ENCODE data around the gene PDE9A.

The PDE9A gene

GRCh38 chr21:42646836-42647235, 6.6 kb upstream of the PDE9A start:
- Histone ChIP-seq H3K9me3 (replicated peaks; ENCODE audit: insufficient read depth, low read length) (no peaks in the 10 kb centered on the region), H3K9ac (ENCODE audit: low read length) (no peak overlapping the region), H3F3A (ENCODE audit: insufficient read depth, low read length) (no peaks in the 10 kb centered on the region), H3K27me3 (replicated peaks; ENCODE audit: insufficient read depth, low read length) (peaks cover 99% of the 10 kb centered on the region), H3K4me2 (ENCODE audit: low read depth, low read length) (no peak overlapping the region), H3K36me3 (replicated peaks; ENCODE audit: insufficient read depth, low read length) (no peaks in the 10 kb centered on the region), H3K79me2 (ENCODE audit: low read length) (no peaks in the 10 kb centered on the region), H4K20me1 (ENCODE audit: insufficient read depth, low read length) (no peaks in the 10 kb centered on the region), H3K27ac (ENCODE audit: low read length) (no peak overlapping the region), H2AFZ (ENCODE audit: low read length) (no peak overlapping the region), H3K4me1 (ENCODE audit: low read length) (0 out of 2 replicates have a peak, but pooled peaks cover 5% of the 10 kb centered on the region), H3K9me2 (replicated peaks; ENCODE audit: insufficient read depth, low read length) (no peaks in the 10 kb centered on the region), H3K4me3 (ENCODE audit: low read length) (no peak overlapping the region)
- TF ChIP-seq CTCF (IDR thresholded peaks at IDR 0.05; ENCODE audit: low read length) (no peak), EZH2 (optimal IDR thresholded peaks at IDR 0.05; ENCODE audit: low read depth, low read length) (no peak), EZH2phosphoT487 (IDR thresholded peaks at IDR 0.05; ENCODE audit: low read length) (no peak)
- DNase-seq = no peak

DNA sequence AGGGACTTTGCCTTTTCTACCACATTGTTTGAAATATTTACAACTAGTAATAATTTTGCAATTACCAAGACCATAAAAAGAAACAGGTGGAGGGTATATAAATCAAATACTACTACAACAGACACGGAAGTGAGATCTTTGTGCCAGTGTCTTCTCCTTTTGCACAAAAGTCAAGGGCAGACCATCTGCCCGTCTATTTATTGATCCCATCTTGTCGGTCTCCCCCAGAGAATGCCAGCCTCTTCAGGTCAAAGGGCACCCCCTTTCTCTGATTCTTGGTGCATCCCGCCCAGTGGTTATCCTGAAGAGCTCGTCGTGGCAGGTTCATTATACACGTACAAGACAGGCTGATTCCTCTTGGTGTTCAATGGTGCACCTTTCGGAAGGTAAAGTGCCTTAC, 4.8 kb upstream of the PDE9A start:
- Histone ChIP-seq H3K4me2 (ENCODE audit: low read depth, low read length) (no peak overlapping the region), H2AFZ (ENCODE audit: low read length) (no peak overlapping the region)

GRCh38 chr21:42649122-42650032, 4.0 kb upstream of the PDE9A start:
- TF ChIP-seq EZH2phosphoT487 (IDR thresholded peaks at IDR 0.05; ENCODE audit: low read length) (no peak), CTCF (IDR thresholded peaks at IDR 0.05; ENCODE audit: low read length) (no peak), EZH2 (optimal IDR thresholded peaks at IDR 0.05; ENCODE audit: low read depth, low read length) (no peak)
- H2AFZ ChIP-seq (ENCODE audit: low read length) = no peak overlapping the region
- no peaks in the 10 kb centered on the region for H3K9me2 ChIP-seq (replicated peaks; ENCODE audit: insufficient read depth, low read length)

More for the DNA sequence above, 4.8 kb upstream of the PDE9A start:
- TF ChIP-seq EZH2 (optimal IDR thresholded peaks at IDR 0.05; ENCODE audit: low read depth, low read length) (no peak), EZH2phosphoT487 (IDR thresholded peaks at IDR 0.05; ENCODE audit: low read length) (no peak), CTCF (IDR thresholded peaks at IDR 0.05; ENCODE audit: low read length) (no peak)
- Histone ChIP-seq H3K4me3 (ENCODE audit: low read length) (no peak overlapping the region), H3K27me3 (replicated peaks; ENCODE audit: insufficient read depth, low read length) (peaks cover 96% of the 10 kb centered on the region), H4K20me1 (ENCODE audit: insufficient read depth, low read length) (no peaks in the 10 kb centered on the region), H3K9ac (ENCODE audit: low read length) (no peak overlapping the region), H3K27ac (ENCODE audit: low read length) (no peak overlapping the region), H3K79me2 (ENCODE audit: low read length) (no peaks in the 10 kb centered on the region), H3K4me1 (ENCODE audit: low read length) (0 out of 2 replicates have a peak, but pooled peaks cover 5% of the 10 kb centered on the region), H3F3A (ENCODE audit: insufficient read depth, low read length) (no peaks in the 10 kb centered on the region), H3K9me2 (replicated peaks; ENCODE audit: insufficient read depth, low read length) (no peaks in the 10 kb centered on the region), H3K36me3 (replicated peaks; ENCODE audit: insufficient read depth, low read length) (no peaks in the 10 kb centered on the region), H3K9me3 (replicated peaks; ENCODE audit: insufficient read depth, low read length) (no peaks in the 10 kb centered on the region)
- DNase-seq = no peak

More at GRCh38 chr21:42649122-42650032, 4.0 kb upstream of the PDE9A start:
- Histone ChIP-seq H3K4me3 (ENCODE audit: low read length) (no peak overlapping the region), H3K79me2 (ENCODE audit: low read length) (no peaks in the 10 kb centered on the region), H3K27ac (ENCODE audit: low read length) (no peak overlapping the region), H3K9me3 (replicated peaks; ENCODE audit: insufficient read depth, low read length) (no peaks in the 10 kb centered on the region), H4K20me1 (ENCODE audit: insufficient read depth, low read length) (no peaks in the 10 kb centered on the region), H3K4me1 (ENCODE audit: low read length) (0 out of 2 replicates have a peak, but pooled peaks cover 5% of the 10 kb centered on the region), H3K36me3 (replicated peaks; ENCODE audit: insufficient read depth, low read length) (no peaks in the 10 kb centered on the region), H3K27me3 (replicated peaks; ENCODE audit: insufficient read depth, low read length) (peaks cover 93% of the 10 kb centered on the region), H3K4me2 (ENCODE audit: low read depth, low read length) (no peak overlapping the region), H3F3A (ENCODE audit: insufficient read depth, low read length) (no peaks in the 10 kb centered on the region), H3K9ac (ENCODE audit: low read length) (no peak overlapping the region)
- DNase-seq = no peak
